Placental pericyte (primary cell): ENCODE results near the gene ATG10. TPM values are rescaled to one million over a fixed set of nuclear protein-coding genes. Genes with fewer than 3 reads are reported as not detected.

ENCODE experiments used
- small RNA-seq: library from RNA; depleted of rRNA; stranded (forward); fragments of <200 nt; gene quantifications from one replicate; pipeline ENCODE3, GENCODE V24; 2012; ENCODE audit warnings: low replicate concordance
- total RNA-seq: library from RNA; depleted of rRNA; stranded (reverse); fragments of >200 nt; gene quantifications from 2 replicates; pipeline ENCODE4 v1.2.3, GENCODE V29; 2012

The ATG10 gene
- total RNA-seq, result 5.7 and 7.4 TPM in 2 replicates

DNA sequence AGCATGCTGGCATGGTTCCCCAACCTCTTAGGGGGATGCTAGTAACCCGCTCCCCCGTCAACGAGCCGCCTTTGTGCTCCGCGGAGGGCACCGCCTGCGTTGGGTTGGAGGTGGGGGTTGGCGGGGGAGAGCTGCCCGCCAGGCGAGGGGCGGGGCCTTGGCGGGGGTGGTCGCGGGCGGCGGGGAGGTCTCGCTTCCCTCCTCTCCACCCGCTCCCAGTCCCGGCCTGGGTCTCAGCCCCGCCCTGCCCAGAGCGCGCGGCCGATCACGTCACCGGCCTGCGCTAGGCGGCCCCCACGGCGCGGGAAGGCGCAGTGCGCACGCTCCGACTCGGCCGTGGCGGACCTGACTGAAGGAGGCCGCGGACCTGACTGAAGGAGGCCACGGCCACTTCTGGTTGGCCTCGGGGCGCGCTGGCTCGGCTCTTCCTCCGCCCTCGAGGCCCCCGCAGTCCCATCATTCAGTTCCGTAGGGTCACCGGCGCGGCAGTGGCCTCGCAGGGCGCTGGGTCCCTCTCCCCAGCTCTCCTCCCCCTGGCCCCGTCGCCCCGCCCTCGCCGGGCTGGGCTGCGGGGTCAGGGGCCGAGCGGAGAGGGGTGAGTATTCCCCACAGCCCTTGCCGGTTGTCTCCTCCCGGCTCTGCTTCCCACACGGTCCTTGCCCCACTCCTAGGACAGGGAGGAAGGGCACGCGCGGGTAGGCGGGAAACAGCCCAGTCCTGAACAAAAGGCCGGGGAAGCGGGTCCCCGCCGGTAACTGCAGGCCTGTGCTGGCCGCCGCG lies at the start of gene ATG10:
Gene ATG10, plus strand, starts transcription at position 312 of the 780 bp plus-strand sequence. CDS start 15,548 bp downstream, outside the sequence.

DNA sequence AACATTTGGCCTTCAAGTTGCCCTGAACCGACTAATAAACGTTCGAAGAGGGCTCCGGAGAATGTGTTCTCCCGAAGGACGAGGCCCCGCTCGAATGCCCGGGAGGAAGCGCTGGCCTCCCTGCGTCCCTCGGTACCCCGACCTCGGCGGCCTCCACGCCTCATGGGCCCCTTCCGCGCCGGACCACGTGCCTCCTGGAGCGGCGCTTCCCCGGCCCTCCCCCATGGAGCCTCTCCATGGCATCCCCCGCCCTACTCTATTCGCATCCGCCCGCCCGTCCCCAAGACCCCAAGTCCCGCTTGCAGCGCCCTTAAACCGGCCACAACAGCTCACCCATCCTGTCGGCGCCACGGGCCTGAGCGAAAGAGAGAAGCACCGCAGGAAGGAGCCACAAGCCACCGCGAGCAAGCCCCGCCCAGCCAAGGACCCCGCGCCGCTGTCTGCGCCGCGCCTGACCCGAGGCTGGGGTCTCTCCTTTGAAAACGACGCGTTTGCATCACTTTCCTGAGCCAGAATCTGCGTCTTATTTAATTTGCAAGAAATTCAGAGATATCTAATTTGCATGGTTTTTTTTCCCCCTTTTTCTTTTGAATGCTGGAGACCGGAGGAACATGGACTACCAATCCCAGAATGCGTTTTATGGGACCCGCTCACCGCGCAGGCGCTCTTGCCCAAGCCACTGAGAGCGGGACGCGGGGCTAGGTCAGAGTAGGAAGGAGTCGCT lies 306.3 kb downstream of the ATG10 start, which contains the start of gene RPS23:
Gene RPS23, minus strand, starts transcription at position 368 of the 724 bp plus-strand sequence. Its CDS starts 31 bp downstream, at position 337.

Small RNA genes lying within 50 kb of the gene (small RNA-seq; reads per million reads assigned to genes)
- gene AC010598.1 (not detected), gene RN7SL378P (not detected)

Other genes starting within 250 kb of the ATG10 start
- gene SSBP2, start 220.9 kb upstream of the ATG10 start, total RNA-seq, result 13.8 and 14.6 TPM in 2 replicates